Upper lobe of right lung (tissue), 1 donor: ENCODE measurements around the gene CAMK1D. TPM values are rescaled to one million over a fixed set of nuclear protein-coding genes. Genes with fewer than 3 reads are reported as not detected.

ENCODE experiments used
- ATAC-seq: fragments of 200-7000 bp; cut with Tn5 transposase; one replicate; pipeline ENCODE4 v1.9.1; 2020; ENCODE audit warnings: mild to moderate bottlenecking, moderate library complexity
- DNase-seq: peaks from one replicate; pipeline ENCODE4 v3.0.0-alpha.2; 2020
- H3K27ac ChIP-seq: fragments of 200-600 bp; one replicate; pipeline ENCODE4 v1.8.0; 2022
- H3K27me3 ChIP-seq: fragments of 200-600 bp; one replicate; pipeline ENCODE4 v1.8.0; 2022; ENCODE audit warnings: mild to moderate bottlenecking
- H3K36me3 ChIP-seq: fragments of 200-600 bp; one replicate; pipeline ENCODE4 v1.8.0; 2022
- H3K4me1 ChIP-seq: fragments of 200-600 bp; one replicate; pipeline ENCODE4 v1.8.0; 2022
- H3K4me3 ChIP-seq: fragments of 200-600 bp; one replicate; pipeline ENCODE4 v1.8.0; 2022; ENCODE audit warnings: mild to moderate bottlenecking
- H3K9me3 ChIP-seq: fragments of 200-600 bp; one replicate; pipeline ENCODE4 v1.8.0; 2022
- intact Hi-C: fragments of 100-400 bp; cut with DNase I; formaldehyde crosslinking; loops from one replicate; pipeline ENCODE4 v1.11.0; 2022
- total RNA-seq: library from RNA; stranded (reverse); fragmentation: NEBNext Ultra II Directional; extraction: Animal tissue kit (Norgen Biotek cat#: 25700); gene quantifications from one replicate; pipeline ENCODE4 v1.2.1, GENCODE V29; 2021
- TF ChIP-seq, protein P1 (sequence below): fragments of 200-600 bp; IDR thresholded peaks from one replicate; pipeline ENCODE4 v1.8.0; 2022; ENCODE audit warnings: antibody characterized with exemption
- donor health status: DM: no; HTN: yes; CAD: no; lungs with severe emphysema.

Gene CAMK1D
- total RNA-seq, 1 donor from 2014 or later = 17.1 TPM

- no peak overlapping the region for H3K4me3 ChIP-seq
- intact Hi-C loops = no loop called here
- no peaks in the 10 kb centered on the region for H3K9me3 ChIP-seq
- TF ChIP-seq, protein P1, sequence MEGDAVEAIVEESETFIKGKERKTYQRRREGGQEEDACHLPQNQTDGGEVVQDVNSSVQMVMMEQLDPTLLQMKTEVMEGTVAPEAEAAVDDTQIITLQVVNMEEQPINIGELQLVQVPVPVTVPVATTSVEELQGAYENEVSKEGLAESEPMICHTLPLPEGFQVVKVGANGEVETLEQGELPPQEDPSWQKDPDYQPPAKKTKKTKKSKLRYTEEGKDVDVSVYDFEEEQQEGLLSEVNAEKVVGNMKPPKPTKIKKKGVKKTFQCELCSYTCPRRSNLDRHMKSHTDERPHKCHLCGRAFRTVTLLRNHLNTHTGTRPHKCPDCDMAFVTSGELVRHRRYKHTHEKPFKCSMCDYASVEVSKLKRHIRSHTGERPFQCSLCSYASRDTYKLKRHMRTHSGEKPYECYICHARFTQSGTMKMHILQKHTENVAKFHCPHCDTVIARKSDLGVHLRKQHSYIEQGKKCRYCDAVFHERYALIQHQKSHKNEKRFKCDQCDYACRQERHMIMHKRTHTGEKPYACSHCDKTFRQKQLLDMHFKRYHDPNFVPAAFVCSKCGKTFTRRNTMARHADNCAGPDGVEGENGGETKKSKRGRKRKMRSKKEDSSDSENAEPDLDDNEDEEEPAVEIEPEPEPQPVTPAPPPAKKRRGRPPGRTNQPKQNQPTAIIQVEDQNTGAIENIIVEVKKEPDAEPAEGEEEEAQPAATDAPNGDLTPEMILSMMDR = no peak
- DNase-seq (no peak), ATAC-seq (no peak)
- no peak overlapping the region for H3K27ac ChIP-seq
- no peaks in the 10 kb centered on the region for H3K36me3 ChIP-seq
- H3K27me3 ChIP-seq = peaks cover 5% of the 10 kb centered on the region
- no peaks in the 10 kb centered on the region for H3K4me1 ChIP-seq
These were observed 59.1 kb downstream of the CAMK1D start for GRCh38 chr10:12408472-12408871.

GRCh38 chr10:12409161-12409560 is 59.8 kb downstream of the CAMK1D start:
- no peak overlapping the region for H3K4me3 ChIP-seq
- H3K9me3 ChIP-seq = no peaks in the 10 kb centered on the region
- no peak for ATAC-seq
- intact Hi-C loops = no loop called here
- TF ChIP-seq, protein P1 = no peak
- no peaks in the 10 kb centered on the region for H3K36me3 ChIP-seq
- H3K4me1 ChIP-seq = no peaks in the 10 kb centered on the region
- no peak for DNase-seq
- H3K27ac ChIP-seq = no peak overlapping the region
- peaks cover 5% of the 10 kb centered on the region for H3K27me3 ChIP-seq

DNA sequence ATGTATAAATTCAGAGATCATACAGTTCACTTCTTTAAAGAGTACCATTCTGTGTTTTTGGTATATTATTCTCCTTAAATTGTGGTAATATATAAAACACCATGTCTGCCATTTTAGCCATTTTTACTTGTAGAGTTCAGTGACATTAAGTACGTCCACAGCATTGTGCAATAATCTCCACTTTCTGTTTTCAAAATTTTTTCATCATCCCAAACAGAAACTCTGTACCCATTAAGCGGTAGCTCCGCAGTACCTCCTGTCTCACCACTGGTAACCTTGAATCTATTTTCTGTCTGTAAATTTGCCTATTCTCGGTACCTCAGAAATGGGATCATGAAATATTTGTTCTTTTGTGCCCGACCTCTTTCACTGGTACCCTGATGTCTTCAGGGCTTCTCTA is 60.3 kb downstream of the CAMK1D start:
- TF ChIP-seq, protein P1 = no peak
- no peak for ATAC-seq
- Histone ChIP-seq H3K27ac (no peak overlapping the region), H3K4me1 (no peaks in the 10 kb centered on the region), H3K27me3 (peaks cover 5% of the 10 kb centered on the region), H3K36me3 (no peaks in the 10 kb centered on the region), H3K4me3 (no peak overlapping the region), H3K9me3 (no peaks in the 10 kb centered on the region)
- intact Hi-C loops = no loop called here
- no peak for DNase-seq

DNA sequence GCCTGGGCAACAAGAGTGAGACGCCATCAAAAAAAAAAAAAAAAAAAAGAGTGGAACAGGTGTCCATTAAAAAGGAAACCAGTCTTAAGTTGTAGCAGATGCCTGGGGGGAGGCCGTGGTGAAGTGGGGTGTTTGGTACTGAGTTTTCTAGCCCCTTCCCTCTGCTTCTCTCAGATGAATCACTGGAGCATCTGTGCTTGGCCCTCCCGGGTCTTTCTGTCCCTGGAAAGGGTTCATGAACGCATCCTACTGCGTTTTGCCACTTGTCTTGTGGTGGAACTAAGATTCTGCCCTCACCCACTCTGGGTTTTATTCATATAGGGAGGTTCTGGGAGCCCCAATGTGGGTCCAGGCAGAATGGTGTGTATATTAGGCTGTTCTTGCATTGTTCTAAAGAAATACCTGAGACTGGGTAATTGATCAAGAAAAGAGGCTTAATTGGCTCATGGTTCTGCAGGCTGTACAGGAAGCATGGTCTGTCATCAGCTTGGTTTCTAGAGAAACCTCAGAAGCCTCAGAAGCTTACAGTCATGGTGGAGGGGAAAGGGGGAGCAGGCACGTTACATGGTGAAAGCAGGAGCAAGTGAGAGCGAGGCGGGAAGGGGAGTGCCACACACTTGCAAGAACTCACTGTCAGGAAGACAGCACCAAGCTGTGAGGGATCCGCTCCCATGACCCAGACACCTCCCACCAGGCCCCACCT is 63.5 kb downstream of the CAMK1D start:
- peaks cover 6% of the 10 kb centered on the region for H3K4me1 ChIP-seq
- H3K36me3 ChIP-seq = no peaks in the 10 kb centered on the region
- TF ChIP-seq, protein P1 = no peak
- intact Hi-C loops = no loop called here
- no peak for DNase-seq
- H3K27ac ChIP-seq = no peak overlapping the region
- peaks cover 5% of the 10 kb centered on the region for H3K27me3 ChIP-seq
- H3K4me3 ChIP-seq = no peak overlapping the region
- no peak for ATAC-seq
- H3K9me3 ChIP-seq = no peaks in the 10 kb centered on the region

GRCh38 chr10:12413369-12413711 is 64.0 kb downstream of the CAMK1D start:
- Histone ChIP-seq H3K27ac (no peak overlapping the region), H3K4me1 (peaks cover 6% of the 10 kb centered on the region), H3K27me3 (peaks cover 5% of the 10 kb centered on the region), H3K36me3 (no peaks in the 10 kb centered on the region), H3K9me3 (no peaks in the 10 kb centered on the region), H3K4me3 (no peak overlapping the region)
- TF ChIP-seq, protein P1 = no peak
- ATAC-seq (no peak), DNase-seq (no peak)
- intact Hi-C loops = no loop called here
